HL-60 (cell line): ENCODE measurements around the gene ARAP2.
A peak's percentile ranks its signal among the peaks of the same experiment; 100 is the strongest.

ENCODE experiments used
- GABPA ChIP-seq: IDR thresholded peaks from 2 replicates; pipeline ENCODE4 v1.6.1; 2012; ENCODE audit warnings: low read depth
- POLR2AphosphoS5 ChIP-seq: IDR thresholded peaks from 2 replicates; pipeline ENCODE4 v1.6.1; 2012; ENCODE audit warnings: low read depth
- SPI1 ChIP-seq: IDR thresholded peaks from 2 replicates; pipeline ENCODE4 v1.6.1; 2012; ENCODE audit warnings: low read depth, mild to moderate bottlenecking, borderline replicate concordance
- TF ChIP-seq, protein P1 (sequence below): IDR thresholded peaks from one replicate; pipeline ENCODE4 v1.5.1; 2011; ENCODE audit warnings: low read length, control low read depth, inconsistent platforms; ENCODE audit not compliant: insufficient read depth
- TF ChIP-seq, protein P2 (sequence below): IDR thresholded peaks from 2 replicates; pipeline ENCODE4 v1.6.1; 2012; ENCODE audit warnings: low read depth; ENCODE audit not compliant: insufficient replicate concordance

DNA sequence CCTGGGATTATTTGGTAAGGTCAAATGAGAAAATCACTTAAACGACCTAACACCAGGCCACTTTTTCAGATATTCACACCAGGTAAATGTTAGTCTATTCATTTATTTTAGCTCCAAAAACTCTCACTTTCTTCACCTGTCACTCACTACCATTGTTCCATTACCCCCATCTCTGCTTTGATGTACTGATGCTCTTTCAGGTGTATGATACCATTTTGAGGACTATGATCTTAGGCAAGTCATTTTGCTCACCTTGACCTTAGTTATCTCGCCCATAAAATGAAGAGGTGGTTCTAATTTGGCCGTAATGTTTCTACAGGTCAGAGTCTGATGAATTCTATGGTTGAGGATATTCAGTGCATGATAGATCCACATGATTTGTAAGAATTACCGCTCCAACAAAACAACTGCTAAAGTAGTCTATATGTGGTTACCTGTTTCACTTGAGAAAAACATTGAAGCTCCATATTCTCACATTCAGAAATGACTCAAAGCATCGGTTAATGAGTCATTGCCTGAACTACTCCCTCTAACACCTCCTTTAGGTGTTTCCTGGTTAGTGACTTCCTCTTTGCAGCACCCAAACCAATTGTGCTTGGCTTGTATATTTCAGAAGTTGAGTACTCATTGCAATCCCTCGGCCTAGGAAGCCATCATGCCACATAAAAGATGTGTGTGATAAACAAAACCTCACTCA is 41.6 kb upstream of the ARAP2 start:
- TF ChIP-seq, protein P1, sequence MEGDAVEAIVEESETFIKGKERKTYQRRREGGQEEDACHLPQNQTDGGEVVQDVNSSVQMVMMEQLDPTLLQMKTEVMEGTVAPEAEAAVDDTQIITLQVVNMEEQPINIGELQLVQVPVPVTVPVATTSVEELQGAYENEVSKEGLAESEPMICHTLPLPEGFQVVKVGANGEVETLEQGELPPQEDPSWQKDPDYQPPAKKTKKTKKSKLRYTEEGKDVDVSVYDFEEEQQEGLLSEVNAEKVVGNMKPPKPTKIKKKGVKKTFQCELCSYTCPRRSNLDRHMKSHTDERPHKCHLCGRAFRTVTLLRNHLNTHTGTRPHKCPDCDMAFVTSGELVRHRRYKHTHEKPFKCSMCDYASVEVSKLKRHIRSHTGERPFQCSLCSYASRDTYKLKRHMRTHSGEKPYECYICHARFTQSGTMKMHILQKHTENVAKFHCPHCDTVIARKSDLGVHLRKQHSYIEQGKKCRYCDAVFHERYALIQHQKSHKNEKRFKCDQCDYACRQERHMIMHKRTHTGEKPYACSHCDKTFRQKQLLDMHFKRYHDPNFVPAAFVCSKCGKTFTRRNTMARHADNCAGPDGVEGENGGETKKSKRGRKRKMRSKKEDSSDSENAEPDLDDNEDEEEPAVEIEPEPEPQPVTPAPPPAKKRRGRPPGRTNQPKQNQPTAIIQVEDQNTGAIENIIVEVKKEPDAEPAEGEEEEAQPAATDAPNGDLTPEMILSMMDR, result no peak
- peak; percentile 94 for TF ChIP-seq SPI1
- no peak for TF ChIP-seq POLR2AphosphoS5
- TF ChIP-seq GABPA, result no peak
- TF ChIP-seq, protein P2, sequence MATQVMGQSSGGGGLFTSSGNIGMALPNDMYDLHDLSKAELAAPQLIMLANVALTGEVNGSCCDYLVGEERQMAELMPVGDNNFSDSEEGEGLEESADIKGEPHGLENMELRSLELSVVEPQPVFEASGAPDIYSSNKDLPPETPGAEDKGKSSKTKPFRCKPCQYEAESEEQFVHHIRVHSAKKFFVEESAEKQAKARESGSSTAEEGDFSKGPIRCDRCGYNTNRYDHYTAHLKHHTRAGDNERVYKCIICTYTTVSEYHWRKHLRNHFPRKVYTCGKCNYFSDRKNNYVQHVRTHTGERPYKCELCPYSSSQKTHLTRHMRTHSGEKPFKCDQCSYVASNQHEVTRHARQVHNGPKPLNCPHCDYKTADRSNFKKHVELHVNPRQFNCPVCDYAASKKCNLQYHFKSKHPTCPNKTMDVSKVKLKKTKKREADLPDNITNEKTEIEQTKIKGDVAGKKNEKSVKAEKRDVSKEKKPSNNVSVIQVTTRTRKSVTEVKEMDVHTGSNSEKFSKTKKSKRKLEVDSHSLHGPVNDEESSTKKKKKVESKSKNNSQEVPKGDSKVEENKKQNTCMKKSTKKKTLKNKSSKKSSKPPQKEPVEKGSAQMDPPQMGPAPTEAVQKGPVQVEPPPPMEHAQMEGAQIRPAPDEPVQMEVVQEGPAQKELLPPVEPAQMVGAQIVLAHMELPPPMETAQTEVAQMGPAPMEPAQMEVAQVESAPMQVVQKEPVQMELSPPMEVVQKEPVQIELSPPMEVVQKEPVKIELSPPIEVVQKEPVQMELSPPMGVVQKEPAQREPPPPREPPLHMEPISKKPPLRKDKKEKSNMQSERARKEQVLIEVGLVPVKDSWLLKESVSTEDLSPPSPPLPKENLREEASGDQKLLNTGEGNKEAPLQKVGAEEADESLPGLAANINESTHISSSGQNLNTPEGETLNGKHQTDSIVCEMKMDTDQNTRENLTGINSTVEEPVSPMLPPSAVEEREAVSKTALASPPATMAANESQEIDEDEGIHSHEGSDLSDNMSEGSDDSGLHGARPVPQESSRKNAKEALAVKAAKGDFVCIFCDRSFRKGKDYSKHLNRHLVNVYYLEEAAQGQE, result no peak
